Fibroblast of skin of left quadriceps (primary cell): ENCODE results near the gene XXYLT1.
"Not testable (repeated sequence)": the region's sequence is repeated elsewhere in the genome, so short reads cannot be mapped to it uniquely, and the experiment has no call there.

Experiments
- DNase-seq, 2 experiments: peaks; one replicate each; pipeline ENCODE4 v3.0.0-alpha.2; 2013; ENCODE audit warnings: low read depth in 2 of 2

XXYLT1 gene

DNA sequence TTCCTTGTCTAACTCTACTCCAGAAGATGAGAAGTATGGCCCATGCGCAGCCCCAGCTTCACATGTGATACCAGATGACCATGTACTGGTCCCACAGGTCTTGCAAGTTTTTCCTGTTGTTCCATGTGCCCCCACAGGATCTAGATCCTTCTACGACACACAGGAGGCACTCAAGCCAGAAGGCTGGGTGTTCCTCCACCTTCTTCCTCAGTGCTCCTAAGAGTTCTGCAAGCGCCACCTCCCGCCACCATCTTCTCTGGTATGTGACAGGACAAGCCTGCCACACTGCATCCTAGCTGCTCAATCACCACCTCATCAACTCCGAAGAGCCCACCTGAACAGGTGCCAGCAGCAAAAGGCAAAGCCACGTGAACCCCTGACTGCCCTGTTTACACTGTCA, 43.1 kb downstream of the XXYLT1 start:
- no peak for DNase-seq

DNA sequence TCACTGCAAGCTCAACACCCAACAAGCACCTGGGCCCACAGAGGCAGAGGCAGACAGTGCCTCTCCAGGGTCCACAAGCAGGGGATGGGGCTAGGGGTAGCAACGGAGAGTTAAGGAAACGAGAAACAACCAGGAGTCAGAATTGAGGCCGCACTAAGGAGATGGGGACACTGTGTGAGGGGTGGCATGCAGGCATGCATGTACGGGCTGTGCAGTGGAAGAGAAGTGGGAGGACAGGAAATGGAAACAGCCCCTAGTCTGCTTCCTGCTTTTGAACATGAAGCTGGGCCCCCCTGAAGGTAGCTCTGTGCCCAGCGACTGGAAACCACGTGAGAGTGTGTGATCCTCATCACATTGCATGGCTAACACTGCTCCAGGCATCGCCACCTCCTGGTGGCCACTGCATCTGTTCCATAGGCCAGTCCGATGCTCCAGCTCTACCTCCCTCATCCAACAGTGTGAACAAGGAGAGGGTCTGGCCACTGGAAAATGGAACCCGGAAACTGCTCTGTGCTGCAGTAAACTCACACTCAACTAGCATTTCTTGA, 44.0 kb downstream of the XXYLT1 start:
- no peak for DNase-seq

DNA sequence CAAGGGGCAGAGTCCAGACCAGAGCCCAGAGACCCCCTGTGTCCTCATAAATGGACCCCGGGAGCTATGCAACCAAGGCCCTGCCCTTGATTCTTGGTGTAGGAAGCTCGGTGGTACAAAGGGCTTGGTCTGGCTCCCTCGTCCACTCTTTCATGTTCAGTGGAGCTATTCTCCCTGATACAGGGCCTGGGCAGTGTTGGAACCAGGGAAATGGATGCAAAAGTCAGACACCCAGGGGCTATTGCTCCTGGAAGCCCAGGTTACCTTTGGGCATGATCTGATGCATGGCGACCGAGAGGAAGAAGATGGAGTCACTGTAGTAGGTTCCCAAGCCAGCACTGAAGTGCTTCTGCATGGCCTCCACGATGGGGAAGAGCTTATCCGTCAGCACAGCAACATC, 44.5 kb downstream of the XXYLT1 start:
- no peak for DNase-seq

DNA sequence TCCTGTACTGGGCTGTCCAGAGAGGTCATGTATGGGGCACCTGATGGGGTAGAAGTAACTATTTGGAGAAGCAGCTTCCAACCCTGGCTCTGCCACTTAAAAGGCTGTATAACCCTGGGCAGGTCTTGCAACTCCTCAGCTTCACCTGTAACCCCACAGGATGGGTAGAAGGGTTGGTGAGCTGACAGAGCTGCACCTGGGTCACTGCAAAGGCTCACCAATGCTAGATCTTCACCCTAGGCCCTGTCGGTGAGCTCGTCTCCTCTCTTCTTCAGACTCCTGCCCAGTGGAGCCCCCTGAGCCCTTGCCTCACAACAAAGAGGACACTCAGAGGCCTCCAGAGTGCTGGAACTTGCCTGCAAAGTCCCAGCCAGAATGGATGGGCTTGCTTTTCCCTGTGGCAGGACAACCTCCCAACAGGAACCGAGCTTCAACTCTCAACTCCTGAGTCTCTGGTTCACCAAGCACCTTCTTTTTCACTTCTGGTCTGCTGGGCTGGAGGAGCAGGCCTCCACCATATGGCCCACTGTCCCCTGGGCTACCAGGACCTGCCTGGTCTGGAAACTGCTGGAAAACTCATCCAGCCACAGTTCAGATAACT, 45.9 kb downstream of the XXYLT1 start:
- DNase-seq = no peak

DNA sequence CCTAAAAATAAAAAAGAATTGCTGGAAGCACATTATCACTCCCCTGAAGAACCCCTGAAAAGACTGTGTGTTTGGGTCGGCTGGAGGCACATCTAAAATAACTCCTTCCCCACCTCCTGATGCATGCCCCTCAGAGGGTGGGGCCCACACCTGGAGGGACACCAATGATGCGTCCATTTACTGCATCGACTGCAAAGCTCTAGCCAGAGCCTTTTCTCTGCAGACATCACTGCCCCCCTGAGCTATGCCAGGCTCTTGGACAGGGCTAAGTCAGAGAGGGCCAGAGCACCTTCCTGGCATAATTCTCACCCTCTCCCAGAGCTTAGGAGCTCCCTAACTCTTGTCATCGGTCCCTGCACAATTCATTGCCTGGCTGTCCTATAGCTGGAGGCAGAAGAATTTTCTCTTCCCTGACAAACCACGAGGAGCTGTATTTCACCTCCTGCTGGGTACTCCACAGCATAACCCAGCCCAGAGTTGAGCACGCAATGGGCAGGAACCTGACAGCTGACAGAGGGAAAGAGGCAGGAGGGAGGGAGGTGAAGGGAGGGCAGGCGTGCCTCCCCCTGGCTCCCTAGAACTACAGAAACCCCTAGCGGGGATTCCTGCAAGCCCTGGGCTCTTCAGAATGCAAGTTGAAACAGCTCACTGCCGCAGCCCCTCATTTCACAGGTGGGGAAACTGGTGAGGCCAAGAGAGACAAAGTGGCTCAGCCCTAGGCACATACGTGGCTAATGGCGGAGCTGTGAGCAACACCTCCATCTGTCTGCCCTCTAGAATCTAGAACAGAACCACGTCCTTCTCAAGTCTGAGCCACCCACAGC, 46.6 kb downstream of the XXYLT1 start:
- DNase-seq = no peak

DNA sequence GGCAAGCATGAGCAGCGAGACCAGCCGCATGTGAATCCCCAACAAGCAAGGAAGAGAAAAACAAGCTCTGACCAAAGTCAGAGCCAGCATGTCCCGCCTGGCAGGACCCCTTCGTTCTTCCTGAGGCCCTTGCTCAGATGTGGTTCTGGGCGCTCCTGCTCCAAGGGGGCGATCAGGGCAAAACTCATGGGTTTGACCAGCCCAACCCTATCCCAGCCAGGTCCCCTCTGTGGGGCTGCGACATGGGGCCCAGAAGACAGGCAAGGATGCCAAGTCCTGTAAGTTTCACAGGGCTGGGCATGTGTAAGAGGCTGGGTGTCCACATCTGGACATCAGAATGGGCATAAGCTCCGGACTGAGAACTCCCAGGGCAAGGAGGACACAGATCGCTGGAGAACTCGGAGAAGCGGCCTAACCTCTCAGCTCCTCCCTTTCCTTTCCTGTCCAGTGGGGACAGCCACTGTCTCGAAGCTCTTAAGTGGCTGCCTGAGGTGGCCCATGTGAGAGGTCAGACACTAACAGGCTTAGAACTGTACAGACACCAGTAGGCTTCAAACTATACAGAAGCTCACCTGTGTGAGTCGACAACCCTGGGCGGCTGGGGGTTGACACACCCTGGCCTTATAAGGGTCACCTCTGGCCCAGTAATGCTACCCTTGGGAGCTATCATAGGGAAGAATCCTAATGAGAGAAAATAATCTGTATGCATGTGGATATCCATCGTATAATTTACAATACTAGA, 48.9 kb downstream of the XXYLT1 start:
- DNase-seq = no peak

DNA sequence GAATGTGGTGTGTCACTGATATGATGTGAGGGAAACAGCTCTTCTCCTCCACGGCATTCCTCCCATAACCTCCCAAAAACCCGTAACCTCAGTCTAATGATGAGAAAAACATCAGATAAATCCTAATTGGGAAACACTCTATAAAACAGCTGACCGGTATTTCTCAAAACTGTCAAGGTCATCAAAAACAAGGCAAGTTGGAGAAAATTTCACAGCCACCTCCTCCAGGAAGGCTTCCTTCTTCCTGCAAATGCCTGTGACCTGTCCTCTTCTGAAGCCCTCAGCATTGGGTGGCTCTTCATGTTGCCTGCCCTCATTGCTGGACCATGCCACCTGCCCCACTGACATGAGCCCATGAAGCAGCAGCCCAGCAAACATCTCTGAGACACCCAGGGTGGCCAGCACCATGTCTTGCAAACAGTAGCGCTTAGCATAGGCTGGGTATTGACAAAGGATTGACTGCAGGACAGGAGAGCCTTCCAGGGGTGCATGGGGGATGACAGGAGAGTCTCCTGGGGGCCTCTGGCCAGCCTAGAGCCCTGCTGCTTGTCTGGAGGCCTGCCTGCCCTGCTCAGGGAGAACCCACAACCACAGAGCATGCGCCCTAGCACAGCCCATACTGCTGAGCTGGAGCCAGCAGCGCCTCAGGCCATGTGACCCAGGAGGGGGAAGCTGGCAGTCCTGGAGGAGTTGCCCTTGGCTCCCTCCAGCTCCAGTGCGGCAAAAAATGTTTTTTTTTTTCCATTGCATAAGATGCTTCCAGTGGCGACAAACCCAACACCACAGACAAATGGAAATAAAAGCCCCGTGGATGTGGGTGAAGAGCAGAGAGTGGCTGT, 49.7 kb downstream of the XXYLT1 start:
- DNase-seq = no peak

DNA sequence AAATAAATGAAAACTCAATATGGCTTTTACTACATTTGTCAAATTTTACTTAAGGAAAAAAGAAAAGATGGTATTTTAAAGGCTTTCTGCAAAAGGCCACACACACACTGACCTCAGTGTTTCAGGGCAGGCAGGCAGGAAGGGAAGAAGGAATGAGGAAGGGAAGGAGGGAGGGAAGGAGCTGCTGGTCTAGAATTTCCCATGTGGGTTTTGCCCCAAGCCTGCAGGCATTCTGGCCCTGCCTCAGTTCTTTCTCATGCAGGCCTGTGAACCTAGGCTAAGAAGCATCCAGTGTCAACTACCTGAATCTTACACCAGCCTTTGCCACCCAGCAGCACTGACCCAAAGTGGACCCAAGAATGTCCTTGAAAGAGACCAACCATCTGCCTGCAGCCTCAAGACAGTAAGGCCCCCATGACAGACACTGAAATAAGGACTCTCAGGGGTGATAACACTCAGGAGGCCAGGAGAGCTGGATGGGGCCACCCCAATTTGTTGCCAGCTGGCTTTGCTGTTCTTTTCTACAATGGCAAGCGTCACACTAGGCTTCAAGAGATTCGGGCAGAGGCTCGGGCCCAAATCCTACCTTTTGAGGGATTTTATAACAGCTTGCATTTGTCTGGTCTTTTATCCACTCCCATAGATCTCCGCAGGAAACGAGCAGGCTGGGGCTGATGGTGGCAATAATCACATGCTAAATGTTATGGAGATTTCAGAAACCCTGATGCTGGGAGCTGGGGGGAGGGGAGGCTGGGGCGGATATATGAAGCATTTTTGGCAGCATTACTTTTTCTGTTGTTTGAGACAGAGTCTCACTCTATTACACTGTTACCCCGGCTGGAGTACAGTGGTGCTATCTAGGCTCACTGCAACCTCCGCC, 51.4 kb downstream of the XXYLT1 start:
- DNase-seq = no peak

DNA sequence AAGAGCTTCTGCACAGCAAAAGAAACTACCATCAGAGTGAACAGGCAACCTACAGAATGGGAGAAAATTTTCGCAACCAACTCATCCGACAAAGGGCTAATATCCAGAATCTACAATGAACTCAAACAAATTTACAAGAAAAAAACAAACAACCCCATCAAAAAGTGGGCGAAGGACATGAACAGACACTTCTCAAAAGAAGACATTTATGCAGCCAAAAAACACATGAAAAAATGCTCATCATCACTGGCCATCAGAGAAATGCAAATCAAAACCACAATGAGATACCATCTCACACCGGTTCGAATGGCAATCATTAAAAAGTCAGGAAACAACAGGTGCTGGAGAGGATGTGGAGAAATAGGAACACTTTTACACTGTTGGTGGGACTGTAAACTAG, 52.6 kb downstream of the XXYLT1 start:
- DNase-seq = not testable (repeated sequence)

DNA sequence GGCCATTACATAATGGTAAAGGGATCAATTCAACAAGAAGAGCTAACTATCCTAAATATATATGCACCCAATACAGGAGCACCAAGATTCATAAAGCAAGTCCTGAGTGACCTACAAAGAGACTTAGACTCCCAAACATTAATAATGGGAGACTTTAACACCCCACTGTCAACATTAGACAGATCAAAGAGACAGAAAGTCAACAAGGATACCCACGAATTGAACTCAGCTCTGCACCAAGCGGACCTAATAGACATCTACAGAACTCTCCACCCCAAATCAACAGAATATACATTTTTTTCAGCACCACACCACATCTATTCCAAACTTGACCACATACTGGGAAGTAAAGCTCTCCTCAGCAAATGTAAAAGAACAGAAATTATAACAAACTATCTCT, 55.4 kb downstream of the XXYLT1 start:
- not testable (repeated sequence) for DNase-seq

DNA sequence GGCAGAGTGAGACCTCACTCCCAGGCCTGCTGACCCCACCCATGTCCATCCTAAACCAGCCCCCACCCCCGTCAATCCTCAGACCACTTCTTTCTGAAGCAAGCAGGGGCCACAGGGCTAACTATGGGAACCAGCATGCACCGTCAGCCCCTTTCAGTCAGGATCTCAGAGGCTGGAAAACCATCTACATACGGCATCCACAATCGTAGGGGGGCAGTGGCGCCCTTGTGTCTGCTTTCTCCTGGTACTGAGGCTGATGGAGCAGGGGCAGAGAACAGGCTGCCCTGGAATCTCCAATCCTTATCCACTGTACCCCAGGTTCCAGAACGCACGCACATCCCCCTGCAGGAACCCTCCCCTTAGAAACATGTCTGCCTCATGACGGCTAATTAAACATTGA, 56.6 kb downstream of the XXYLT1 start:
- no peak for DNase-seq

DNA sequence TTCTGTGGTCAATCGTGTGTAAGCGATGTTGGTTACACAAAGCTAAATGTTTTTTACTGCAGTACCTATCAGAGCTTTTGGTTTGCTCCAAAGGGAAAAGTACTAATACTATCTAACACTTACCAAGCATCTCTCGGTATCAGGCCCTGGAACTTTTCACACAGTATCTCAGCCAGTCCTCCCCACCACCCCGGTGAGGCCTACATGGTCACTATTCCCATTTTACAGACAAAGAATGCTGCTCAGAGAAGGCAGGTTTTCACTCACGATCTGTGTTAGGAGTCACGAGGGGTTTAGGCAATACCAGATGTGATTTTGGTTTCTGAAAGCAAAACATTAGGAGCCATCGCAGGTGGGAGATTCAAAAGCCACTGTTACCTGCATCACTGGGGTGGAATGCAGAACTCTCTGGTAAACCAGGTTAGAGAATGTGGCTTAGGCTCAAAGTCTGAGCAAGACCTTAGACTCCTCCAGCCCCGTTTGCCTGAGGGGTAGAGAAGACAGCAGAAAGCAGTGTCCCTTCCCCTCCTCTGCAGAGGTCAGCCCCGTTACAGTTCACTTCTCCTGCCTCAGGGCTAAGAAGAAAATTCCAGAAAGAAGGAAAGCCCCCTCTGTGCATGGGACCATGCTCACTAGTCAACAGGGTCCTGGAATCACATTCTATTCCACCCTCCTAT, 57.2 kb downstream of the XXYLT1 start:
- DNase-seq = no peak

DNA sequence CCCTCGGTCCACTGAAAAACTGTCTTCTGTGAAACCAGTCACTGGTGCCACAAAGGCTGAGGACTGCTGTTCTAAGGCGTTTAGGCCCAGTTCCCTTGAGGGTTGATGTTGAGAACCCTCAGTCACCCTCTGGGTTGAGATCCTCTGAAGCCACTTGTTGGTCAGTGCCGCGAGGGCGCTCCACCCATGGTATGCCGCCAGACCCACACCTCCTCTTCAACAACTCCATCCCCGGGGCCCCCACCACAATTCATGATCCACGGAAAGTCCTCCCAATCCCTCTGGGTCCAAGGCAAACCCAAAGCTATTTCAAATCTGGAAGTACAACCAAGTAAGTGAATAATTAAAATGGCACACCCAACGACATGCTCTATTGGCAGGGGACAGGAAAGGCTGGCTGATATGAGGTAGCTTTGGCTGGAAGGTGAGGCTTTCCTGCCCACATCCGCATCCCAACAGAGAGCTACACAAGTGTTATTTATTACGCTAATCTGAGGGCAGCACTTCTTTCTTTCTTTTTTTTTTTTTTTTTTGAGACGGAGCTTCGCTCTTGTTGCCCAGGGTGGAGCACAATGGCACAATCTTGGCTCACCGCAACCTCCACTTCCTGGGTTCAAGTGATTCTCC, 58.1 kb downstream of the XXYLT1 start:
- DNase-seq = no peak

DNA sequence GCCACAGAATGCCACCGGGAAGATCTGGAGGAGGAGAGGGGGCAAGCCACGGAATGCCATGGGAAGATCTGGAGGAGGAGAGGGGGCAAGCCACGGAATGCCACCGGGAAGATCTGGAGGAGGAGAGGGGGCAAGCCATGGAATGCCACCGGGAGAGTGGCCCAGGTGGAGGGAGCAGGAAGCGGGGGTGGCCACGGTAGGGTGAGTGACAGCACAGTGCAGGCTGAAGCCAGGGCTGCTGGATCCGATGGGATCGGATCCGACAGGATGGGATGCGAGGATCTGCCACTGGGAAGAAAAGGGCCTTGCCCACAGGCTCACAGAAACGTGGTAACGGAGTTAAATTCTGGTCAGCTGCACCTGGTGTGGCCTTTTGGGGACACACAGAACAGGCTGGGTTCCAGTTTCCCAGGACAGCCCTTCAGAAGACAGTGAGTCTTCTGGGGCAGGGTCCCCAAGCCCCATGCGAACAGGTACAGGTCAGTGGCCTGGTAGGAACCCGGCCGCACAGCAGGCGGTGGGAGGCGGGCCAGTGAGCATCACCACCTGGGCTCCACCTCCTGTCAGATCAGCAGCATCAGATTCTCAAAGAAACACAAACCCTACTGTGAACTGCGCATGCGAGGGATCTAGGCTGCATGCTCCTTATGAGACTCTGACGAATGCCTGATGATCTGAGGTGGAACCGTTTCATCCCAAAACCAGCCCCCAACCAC, 58.8 kb downstream of the XXYLT1 start:
- DNase-seq = no peak

DNA sequence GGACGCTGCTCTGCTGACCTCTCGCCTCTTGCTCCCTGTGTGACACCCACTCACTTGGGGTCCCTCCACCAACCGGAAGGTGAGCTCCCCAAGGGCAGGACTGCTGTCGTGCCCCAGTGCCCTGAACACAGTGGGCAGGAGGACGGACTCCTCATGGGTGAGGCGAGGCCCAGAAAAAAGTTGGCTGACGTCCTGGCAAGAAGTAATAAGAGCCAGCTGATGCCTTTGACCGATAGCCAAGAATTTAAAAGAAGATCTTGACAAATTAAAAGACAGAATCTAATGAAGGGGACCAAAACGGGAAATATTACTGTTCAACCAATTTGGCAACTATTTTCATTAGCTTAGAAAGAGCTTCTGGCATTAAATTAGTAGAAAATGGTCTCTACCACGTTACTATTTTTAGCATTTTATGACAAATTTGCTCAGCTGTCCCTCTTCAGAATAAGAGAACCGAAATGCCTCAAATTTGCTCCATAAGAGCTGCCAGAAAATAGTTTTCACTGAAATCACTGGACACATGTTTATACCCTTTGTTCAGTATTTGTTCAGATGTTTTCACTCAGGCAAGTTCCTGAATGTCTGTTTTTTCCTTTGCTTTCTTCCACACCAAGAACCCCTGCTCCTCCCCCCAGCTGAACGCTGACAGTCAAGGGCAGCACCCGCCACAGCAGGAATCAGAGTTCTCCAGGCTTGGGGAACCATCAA, 60.5 kb downstream of the XXYLT1 start:
- DNase-seq = peak; percentile 93

DNA sequence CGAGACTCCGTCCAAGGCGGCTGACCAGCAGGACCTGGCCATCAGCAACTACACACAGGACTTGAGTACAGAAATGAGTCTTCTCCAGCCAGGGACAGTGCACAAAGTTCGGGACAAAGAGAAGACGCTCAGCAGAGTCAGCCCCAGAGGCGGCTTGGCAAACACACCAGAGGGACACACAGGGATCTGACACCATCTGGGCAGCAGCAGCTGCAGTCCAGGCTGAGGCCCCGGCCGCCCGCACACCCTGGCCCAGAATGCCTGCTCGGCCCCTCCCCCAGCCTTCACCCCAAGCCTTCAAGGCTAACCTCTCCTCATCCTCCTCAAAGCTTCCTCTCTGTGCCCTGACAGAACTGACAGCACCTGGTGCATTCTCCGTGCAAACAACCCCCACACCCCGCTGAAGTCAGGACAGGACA, 61.1 kb downstream of the XXYLT1 start:
- DNase-seq = no peak

DNA sequence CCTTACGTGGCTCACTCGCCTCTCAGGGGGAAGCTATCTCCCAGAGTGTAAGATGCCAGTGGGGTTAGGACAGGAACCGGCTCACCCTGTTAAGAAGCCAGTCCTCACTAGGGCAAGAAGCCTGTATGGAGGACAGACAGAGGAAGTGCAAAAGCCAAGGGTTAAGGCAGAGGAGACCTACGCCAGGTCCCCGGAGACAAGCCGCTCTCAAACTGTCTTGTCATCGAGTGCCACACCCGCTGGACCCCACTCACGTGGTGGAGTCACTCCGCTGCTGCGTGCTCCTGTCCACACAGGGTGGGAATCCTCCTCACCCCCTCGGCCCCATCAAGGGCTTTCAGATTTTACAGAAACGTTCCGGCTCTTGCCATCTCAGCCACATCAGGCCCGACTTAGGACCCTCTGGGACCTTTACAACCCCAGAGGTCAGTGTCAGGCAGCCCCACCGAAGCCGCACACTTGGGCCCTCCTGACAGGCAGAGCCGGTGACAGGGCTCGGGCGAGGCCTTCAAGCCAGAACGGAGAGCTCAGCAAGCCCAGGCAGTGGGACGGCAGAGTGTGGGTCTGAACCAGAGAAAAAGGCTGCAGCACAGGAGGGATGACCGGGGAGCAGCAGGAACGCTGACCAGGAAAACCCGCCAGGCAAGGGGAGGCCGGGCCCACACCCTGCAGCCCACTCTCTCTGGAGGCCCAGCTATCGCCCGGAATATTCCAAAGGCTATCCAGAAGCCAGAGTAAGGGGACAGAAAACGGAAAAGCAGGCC, 61.7 kb downstream of the XXYLT1 start:
- no peak for DNase-seq

DNA sequence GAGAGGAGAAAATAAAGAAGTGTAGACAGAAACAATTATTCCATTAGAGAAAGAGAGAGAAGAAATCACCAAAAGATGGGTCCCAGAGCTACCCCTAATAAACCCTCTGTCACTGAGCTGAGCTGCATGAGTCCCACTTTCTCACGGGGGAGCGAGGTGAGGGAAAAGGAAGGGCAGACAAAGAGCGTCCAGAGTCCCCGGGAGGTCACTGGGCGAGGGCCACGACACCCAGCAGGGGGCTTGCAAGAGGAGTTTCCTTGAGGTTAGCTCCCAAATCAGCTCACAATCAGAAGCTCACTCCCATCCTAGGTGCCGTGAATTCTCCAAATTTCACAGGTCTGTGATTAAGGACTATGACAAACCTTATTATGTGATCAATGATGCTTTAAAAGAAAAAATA, 62.3 kb downstream of the XXYLT1 start:
- no peak for DNase-seq
